ENCODE measurements around the gene IFT88. TPM values are rescaled to one million over a fixed set of nuclear protein-coding genes. Genes with fewer than 3 reads are reported as not detected.

IFT88 gene
- total and polyA plus RNA-seq, 2 of the 8 experiments (the other 6 are each of a cell fraction or from before 2014, with no cell fraction given), result 1.7 to 5.8 TPM

DNA sequence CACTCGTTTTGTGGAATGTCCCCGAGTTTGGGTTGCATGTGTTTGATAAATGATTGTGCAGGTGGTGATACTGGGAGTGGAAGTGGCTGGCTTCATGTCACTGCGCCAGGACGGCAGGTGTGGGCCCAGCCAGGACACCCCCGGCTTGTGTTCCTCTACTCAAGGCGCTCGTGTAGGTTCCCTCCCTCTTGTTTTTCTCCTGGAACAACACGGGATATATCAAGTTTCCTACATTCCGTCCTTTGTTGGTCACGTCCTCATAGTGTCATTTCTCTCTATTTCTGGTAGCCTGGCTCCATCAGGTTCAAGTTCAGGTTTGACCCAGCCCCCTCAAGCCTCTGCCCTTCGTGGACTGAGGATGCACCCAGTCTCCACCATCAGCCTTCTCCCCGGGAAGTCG is 152.8 kb downstream of the IFT88 start (continued):
- TF ChIP-seq JUND (IDR thresholded peaks at IDR 0.05; ENCODE audit: low read length) (no peak), SP2 (IDR thresholded peaks at IDR 0.05; ENCODE audit: low read length) (no peak), CHD1 (IDR thresholded peaks at IDR 0.05; ENCODE audit: low read depth, low read length) (no peak), CBX5 (IDR thresholded peaks at IDR 0.05; ENCODE audit: low read depth, low read length) (no peak), ATF3 (IDR thresholded peaks at IDR 0.05; ENCODE audit: insufficient read depth, low read depth, low read length) (no peak), BCL11A (IDR thresholded peaks at IDR 0.05; ENCODE audit: low read depth in 2 of 2, low read length in 2 of 2) (no peak), SUZ12 (IDR thresholded peaks at IDR 0.05; ENCODE audit: low read length) (no peak), ZNF274 (IDR thresholded peaks at IDR 0.05; ENCODE audit: borderline replicate concordance, extremely low read depth, low read length) (no peak)

All from H1 (cell line).